Embryonic facial prominence (tissue), 1 donor: ENCODE measurements around the gene ARHGEF7.
"Not testable (repeated sequence)": the region's sequence is repeated elsewhere in the genome, so short reads cannot be mapped to it uniquely, and the experiment has no call there.

ENCODE experiments used
- DNase-seq: peaks from one replicate; pipeline ENCODE4 v3.0.0-alpha.2; 2016; ENCODE audit errors: extremely low spot score

ARHGEF7 gene

GRCh38 chr13:111198732-111199378, 83.7 kb downstream of the ARHGEF7 start:
- not testable (repeated sequence) for DNase-seq

GRCh38 chr13:111201304-111201940, 86.3 kb downstream of the ARHGEF7 start:
- DNase-seq = no peak

- no peak for DNase-seq
These were observed 87.1 kb downstream of the ARHGEF7 start for GRCh38 chr13:111202156-111202621.

GRCh38 chr13:111202745-111203144, 87.6 kb downstream of the ARHGEF7 start:
- peak; percentile 70 for DNase-seq

DNA sequence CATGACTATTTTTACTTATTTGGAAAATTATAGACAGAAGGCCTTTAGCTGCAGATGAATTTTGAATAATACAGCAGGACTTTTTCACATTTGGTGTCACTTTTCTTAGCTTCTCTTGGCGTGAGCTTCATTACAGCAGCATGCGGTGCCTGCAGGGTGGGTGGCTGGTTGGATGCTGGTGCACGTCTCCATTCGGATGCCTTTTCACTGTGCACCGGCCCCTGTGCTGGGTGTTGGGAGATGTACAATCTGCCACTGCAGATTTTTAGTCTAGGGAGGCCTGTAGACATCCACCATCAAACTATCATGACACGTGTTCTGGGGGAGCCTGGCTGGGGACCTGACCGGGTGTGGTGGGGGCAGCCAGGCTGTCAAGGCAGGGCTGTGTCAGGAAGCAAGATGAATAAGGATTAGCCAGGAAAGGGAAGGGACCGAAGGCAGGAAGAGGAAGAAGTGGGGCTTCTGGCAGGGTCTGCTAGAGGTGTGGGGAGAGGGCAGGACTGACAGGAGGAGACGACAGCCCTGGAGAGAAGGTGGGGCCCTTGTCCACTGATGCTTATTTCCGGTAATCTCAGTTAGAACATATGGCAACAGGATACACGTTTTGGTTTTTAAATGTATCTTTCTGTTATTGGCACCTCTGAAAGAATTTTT, 88.8 kb downstream of the ARHGEF7 start:
- DNase-seq = no peak

- peak; percentile 66 for DNase-seq
These were observed 89.5 kb downstream of the ARHGEF7 start for GRCh38 chr13:111204438-111205177.

DNA sequence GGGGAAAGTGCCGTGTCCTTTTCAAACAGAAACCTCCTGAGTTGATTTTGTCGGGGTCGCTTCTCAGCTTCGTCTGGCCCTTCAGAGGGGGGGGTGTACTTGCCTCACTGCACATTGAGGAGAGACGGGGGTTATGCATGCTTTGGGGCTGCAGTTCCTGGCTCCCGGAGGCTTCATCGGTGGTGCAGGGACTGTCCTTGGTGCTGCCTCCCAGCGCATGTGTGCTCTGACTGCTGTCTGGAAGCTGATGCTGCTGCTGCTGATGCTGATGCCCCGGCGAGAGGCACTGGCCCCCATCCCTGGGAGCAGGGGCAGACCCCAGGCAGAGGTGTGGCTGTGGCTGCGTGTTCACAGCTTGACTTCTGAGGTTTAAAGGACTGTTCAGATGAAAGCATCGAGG, 91.0 kb downstream of the ARHGEF7 start:
- DNase-seq = no peak

- DNase-seq = no peak
These were observed 94.5 kb downstream of the ARHGEF7 start for GRCh38 chr13:111209613-111210012.

GRCh38 chr13:111210091-111210490, 95.0 kb downstream of the ARHGEF7 start:
- DNase-seq = no peak

GRCh38 chr13:111210544-111211469, 95.7 kb downstream of the ARHGEF7 start:
- no peak for DNase-seq

GRCh38 chr13:111211789-111212516, 96.8 kb downstream of the ARHGEF7 start:
- DNase-seq = no peak

DNA sequence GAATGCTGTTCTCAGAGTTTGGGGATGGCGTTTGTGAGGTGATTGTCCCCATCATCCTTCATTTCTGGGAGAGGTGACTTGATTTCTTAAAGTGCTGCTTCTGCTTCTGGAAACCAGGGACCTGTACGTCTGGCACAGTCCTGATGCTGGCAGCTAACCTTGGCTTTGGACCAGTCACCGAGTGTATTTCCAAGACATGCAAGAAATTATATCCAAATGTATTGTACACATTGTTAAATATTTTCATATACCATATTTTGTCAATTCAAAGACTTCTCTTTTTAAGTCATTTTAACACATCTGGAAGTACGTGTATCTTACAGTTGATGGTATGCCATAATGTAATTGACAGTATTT, 97.4 kb downstream of the ARHGEF7 start:
- DNase-seq = no peak

DNA sequence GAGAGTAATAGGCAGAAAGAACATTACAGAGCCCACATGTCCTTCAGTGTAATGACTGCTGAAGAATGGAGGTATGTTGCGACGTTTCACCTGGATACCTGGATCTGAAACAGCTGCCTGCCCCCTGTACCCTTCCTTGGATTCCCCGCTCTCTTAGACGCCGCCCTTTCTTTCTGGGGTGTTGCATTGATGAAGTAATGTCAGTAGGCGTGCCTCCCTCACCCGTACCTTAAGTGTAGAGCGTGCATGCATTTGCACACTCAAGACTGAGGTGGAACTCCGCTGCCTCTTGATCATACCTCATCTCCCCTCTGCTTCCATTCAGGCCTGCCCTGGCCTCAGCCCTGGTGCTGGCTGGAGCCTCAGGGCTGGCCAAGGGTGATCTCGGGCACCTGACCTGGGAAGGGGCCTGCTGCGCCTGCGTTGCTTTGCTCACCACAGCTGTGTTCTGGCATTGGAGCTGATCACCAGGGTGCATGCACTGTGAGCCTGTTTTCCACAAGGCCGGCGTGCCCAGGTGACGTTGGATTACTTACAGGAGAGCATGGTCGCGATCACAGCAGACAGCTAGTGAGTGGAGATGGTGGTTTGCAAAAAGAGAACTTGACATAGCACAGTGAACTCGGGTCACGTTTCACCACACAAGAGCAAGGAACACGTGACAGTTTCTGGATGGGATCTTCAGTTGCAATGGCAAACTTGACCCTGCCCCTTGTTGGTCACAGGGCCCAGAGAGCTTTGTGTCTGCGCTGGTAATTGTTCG, 99.0 kb downstream of the ARHGEF7 start:
- no peak for DNase-seq

GRCh38 chr13:111215081-111216047, 100.3 kb downstream of the ARHGEF7 start:
- DNase-seq = no peak

- DNase-seq = no peak
These were observed 101.3 kb downstream of the ARHGEF7 start for GRCh38 chr13:111216166-111216960.

DNA sequence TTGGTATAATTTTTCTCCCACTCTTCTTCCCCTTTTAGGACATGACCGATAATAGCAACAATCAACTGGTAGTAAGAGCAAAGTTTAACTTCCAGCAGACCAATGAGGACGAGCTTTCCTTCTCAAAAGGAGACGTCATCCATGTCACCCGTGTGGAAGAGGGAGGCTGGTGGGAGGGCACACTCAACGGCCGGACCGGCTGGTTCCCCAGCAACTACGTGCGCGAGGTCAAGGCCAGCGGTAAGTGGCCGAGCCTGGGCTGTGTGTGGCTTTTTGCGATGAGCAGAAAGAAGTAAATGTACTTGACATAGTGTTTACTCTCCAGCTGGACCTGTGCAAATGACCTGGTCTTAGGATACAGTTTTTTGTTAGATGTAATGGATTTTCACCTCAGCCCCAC, 102.5 kb downstream of the ARHGEF7 start:
- no peak for DNase-seq

DNA sequence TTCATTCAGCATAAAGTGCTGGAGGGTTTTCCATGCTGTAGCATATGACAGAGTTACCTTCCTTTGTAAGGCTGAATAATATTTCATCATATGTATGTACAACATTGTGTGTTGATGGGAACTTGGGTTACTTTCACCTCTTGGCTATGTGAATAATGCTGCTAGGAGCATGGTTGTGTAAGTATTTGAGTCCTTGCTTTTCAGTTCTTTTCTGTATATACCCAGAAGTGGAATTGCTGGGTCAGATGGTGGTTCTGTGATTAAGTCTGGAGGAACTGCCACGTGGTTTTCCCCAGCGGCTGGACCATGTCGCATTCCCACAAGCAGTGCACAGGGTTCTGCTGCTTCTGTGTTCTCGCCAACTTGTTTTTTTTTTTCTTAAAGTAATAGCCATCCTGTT, 104.2 kb downstream of the ARHGEF7 start:
- no peak for DNase-seq

DNA sequence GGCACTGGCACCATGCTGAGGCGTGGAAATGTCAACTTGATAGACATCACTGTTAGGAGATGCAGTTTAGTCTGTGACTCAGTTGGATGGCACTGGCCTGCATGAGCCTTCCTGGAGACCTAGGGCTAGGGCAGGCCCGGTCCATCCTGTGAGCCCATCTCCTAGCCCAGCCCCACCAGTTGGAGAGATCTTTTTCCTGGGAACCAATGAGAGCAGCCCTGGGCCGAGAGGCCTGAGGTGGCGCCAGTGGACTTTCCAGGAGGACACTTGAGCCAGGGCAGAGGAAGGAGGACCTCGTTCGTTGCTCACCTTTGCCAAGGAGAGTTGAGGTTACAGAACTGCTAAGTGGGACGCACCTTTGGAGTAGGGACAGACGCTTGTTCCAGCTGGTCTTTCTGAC, 104.8 kb downstream of the ARHGEF7 start:
- no peak for DNase-seq
